ENCODE data around the gene CCDC74B.
"Not testable (repeated sequence)": the region's sequence is repeated elsewhere in the genome, so short reads cannot be mapped to it uniquely, and the experiment has no call there.

The CCDC74B gene

DNA sequence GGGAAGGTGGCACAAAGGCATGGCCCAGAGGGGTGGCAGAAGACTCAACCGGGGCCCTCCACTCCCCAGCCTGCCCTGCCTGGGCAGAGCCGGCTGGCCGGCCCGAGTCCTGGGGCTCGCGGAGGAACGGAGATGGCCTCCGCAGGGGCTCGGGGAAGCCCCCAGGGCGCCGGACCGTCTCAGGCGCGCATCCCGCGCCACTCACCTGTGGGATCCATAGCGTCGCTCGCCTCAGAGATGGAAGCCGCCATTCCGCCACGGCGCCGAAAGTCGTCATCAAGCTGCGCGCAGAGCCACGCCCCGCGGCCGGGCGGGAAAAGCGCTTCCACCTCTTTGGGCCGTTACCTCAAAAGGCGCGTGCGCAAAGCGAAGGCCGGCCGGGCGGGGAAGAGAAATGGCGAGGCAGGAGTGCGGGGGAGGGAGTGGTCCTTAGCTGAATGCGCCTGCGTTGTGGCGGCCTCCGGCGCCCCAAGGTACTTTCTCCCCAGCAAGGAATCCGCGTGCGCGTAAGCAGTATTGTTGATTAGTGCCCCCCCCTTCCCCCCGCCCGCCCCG is 36.5 kb upstream of the CCDC74B start, which contains the start of gene SMPD4:
Gene SMPD4 (minus strand): TSS at position 278 of the 555 bp plus-strand sequence. CDS start 5,010 bp downstream, outside the sequence.
- peak within 1 kb of the TSS; percentile 57 for H3K4me2 ChIP-seq (ENCODE audit: low read depth, low read length, poor library complexity, severe bottlenecking)
- peaks cover 70% of the 10 kb centered on the region for H3K79me2 ChIP-seq (ENCODE audit: insufficient read depth, low read length)
- H3K36me3 ChIP-seq (ENCODE audit: low read length) = no peaks in the 10 kb centered on the region
- H3K27me3 ChIP-seq (ENCODE audit: low read length) = no peaks in the 10 kb centered on the region
- H3K9me3 ChIP-seq (ENCODE audit: insufficient read depth, low read length) = no peaks in the 10 kb centered on the region
- H3K4me3 ChIP-seq (ENCODE audit: insufficient read depth, low read length, poor library complexity, severe bottlenecking) = peak within 1 kb of the TSS; percentile 75
- H3K9ac ChIP-seq (ENCODE audit: low read length) = peak within 1 kb of the TSS; percentile 85
- H3F3A ChIP-seq (ENCODE audit: insufficient read depth) = no peaks in the 10 kb centered on the region
- H2AFZ ChIP-seq (ENCODE audit: low read depth, low read length, severe bottlenecking) = peak within 1 kb of the TSS; percentile 74
- H3K27ac ChIP-seq (ENCODE audit: low read depth, low read length) = peak within 1 kb of the TSS; percentile 82
- no peak for TF ChIP-seq EZH2phosphoT487 (conservative IDR thresholded peaks at IDR 0.05; ENCODE audit: low read length)
- no peaks in the 10 kb centered on the region for H3K9me2 ChIP-seq (replicated peaks; ENCODE audit: insufficient read depth, low read length)
- H4K20me1 ChIP-seq (ENCODE audit: low read depth, low read length) = no peaks in the 10 kb centered on the region

DNA sequence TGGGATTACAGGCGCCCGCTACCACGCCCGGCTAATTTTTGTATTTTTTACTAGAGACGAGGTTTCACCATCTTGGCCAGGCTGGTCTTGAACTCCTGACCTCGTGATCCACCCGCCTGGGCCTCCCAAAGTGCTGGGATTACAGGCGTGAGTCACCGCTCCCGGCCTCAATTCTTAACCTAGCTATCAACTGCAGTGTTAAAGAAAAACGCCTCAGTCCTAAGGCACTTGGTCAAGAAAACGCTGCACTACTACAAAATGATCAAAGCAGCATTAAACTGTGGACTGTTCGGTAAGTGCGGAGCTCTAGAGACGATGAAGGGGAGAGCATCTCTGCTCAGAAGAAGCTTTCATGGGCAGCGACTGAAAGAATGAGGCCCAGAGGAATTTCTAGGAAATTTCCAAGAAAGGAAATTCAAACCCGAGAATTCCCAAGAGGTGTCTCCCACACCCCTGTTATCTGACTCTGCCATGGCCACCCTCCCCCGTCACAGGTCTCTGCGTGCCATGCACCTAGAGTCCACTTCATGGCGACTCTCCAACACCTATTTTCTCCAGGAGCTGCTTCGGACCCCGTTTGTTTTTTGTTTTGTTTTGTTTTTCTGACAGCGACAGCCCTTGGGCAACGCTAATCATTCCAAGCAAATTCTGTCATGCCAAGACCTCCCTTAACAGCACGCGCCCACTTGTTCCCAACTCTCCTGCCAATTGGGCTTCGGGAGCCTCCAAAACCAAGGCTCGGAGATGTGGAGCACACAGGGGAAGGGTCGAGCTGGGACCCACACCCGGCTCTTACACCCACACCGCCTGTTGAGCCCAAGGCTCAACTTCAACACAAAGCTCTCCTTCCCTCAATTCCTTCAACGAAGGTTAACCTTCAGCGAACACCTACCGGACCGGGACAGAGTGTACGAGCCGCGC is 35.8 kb upstream of the CCDC74B start:
- peaks cover 75% of the 10 kb centered on the region for H3K79me2 ChIP-seq (ENCODE audit: insufficient read depth, low read length)
- not testable (repeated sequence) for H3K27me3 ChIP-seq (ENCODE audit: low read length); H3K9me3 ChIP-seq (ENCODE audit: insufficient read depth, low read length); H3K36me3 ChIP-seq (ENCODE audit: low read length); H3K9me2 ChIP-seq (replicated peaks; ENCODE audit: insufficient read depth, low read length); H4K20me1 ChIP-seq (ENCODE audit: low read depth, low read length); H3F3A ChIP-seq (ENCODE audit: insufficient read depth); H3K27ac ChIP-seq (ENCODE audit: low read depth, low read length)
- peak overlapping the region; percentile 75 for H3K4me3 ChIP-seq (ENCODE audit: insufficient read depth, low read length, poor library complexity, severe bottlenecking)
- H3K9ac ChIP-seq (ENCODE audit: low read length) = peak overlapping the region; percentile 85
- H2AFZ ChIP-seq (ENCODE audit: low read depth, low read length, severe bottlenecking) = peak overlapping the region; percentile 43
- peak overlapping the region; percentile 55 for H3K4me2 ChIP-seq (ENCODE audit: low read depth, low read length, poor library complexity, severe bottlenecking)

DNA sequence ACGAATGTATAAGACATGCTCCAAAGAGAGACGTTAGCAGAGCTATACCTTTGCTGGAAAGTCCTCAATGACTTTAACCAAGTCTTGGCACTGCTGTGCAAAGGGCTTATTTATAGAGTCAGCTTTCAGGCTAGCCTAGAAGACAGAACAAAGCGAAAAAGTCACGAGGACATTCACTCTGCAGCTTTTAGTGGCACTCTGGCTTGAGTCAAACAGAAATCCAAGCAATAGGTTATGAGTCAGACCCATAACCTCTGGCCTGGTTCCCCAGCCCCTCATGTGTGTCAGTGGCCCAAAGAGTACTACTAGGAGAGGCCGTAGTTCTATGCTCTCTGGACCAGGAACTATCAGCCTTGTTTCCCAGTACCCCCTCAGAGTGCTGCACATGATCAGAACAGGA is 30.0 kb upstream of the CCDC74B start:
- H3K4me3 ChIP-seq (ENCODE audit: insufficient read depth, low read length, poor library complexity, severe bottlenecking); H3K4me2 ChIP-seq (ENCODE audit: low read depth, low read length, poor library complexity, severe bottlenecking); H3K36me3 ChIP-seq (ENCODE audit: low read length); H3K9me2 ChIP-seq (replicated peaks; ENCODE audit: insufficient read depth, low read length); H3K9ac ChIP-seq (ENCODE audit: low read length); H4K20me1 ChIP-seq (ENCODE audit: low read depth, low read length); H3F3A ChIP-seq (ENCODE audit: insufficient read depth); H3K27ac ChIP-seq (ENCODE audit: low read depth, low read length); H2AFZ ChIP-seq (ENCODE audit: low read depth, low read length, severe bottlenecking); H3K9me3 ChIP-seq (ENCODE audit: insufficient read depth, low read length); H3K27me3 ChIP-seq (ENCODE audit: low read length): not testable (repeated sequence)
- peaks cover 43% of the 10 kb centered on the region for H3K79me2 ChIP-seq (ENCODE audit: insufficient read depth, low read length)

DNA sequence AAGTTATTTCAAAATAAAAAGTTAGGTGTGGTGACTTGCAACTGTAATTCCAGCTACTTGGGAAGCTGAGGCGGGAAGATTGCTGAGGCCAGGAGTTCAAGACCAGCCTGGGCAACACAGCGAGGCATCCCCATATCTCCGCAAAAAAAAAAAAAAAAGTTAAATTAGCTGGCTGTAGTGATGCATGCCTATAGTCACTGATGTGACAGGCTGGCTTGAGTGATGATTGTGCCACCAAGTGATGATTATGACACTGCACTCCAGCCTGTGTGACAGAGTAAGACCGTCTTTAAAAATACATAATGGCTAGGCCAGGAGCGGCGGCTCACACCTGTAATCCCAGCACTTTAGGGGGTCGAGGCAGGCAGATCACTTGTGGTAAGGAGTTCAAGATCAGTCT is 25.0 kb upstream of the CCDC74B start:
- Histone ChIP-seq H3K9me2 (replicated peaks; ENCODE audit: insufficient read depth, low read length) (no peaks in the 10 kb centered on the region), H3K79me2 (ENCODE audit: insufficient read depth, low read length) (no peaks in the 10 kb centered on the region), H4K20me1 (ENCODE audit: low read depth, low read length) (no peaks in the 10 kb centered on the region), H3K27me3 (ENCODE audit: low read length) (no peaks in the 10 kb centered on the region), H3K36me3 (ENCODE audit: low read length) (peaks cover 3% of the 10 kb centered on the region; the same call in 1 of the 2 replicates), H3K4me3 (ENCODE audit: insufficient read depth, low read length, poor library complexity, severe bottlenecking) (no peak overlapping the region), H3K9ac (ENCODE audit: low read length) (no peak overlapping the region), H3K27ac (ENCODE audit: low read depth, low read length) (no peak overlapping the region), H3K9me3 (ENCODE audit: insufficient read depth, low read length) (no peaks in the 10 kb centered on the region), H3K4me2 (ENCODE audit: low read depth, low read length, poor library complexity, severe bottlenecking) (no peak overlapping the region), H2AFZ (ENCODE audit: low read depth, low read length, severe bottlenecking) (no peak overlapping the region), H3F3A (ENCODE audit: insufficient read depth) (no peaks in the 10 kb centered on the region)
- TF ChIP-seq, protein P1, sequence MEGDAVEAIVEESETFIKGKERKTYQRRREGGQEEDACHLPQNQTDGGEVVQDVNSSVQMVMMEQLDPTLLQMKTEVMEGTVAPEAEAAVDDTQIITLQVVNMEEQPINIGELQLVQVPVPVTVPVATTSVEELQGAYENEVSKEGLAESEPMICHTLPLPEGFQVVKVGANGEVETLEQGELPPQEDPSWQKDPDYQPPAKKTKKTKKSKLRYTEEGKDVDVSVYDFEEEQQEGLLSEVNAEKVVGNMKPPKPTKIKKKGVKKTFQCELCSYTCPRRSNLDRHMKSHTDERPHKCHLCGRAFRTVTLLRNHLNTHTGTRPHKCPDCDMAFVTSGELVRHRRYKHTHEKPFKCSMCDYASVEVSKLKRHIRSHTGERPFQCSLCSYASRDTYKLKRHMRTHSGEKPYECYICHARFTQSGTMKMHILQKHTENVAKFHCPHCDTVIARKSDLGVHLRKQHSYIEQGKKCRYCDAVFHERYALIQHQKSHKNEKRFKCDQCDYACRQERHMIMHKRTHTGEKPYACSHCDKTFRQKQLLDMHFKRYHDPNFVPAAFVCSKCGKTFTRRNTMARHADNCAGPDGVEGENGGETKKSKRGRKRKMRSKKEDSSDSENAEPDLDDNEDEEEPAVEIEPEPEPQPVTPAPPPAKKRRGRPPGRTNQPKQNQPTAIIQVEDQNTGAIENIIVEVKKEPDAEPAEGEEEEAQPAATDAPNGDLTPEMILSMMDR (IDR thresholded peaks at IDR 0.05; ENCODE audit: insufficient read depth, low read length, poor library complexity, severe bottlenecking) = no peak
- no peak for TF ChIP-seq EZH2phosphoT487 (conservative IDR thresholded peaks at IDR 0.05; ENCODE audit: low read length)

DNA sequence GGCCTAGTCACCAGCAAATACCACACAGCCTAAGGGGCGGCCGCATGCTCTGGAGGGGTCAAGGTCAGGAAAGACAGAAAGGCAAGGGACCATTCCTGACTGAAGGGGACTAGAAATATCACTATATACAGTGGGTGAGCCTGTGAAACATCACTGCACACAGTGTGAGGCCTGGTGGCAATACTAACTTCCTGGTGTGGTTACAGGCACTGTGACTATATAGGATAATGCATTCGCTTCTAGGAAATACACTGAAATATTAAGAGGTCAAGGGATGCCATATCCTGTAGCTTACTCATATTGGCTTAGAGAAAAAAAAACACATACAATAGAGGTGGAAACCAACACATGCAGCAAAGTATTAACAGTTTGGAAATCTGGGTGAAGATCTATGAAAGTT is 24.3 kb upstream of the CCDC74B start:
- not testable (repeated sequence) for H4K20me1 ChIP-seq (ENCODE audit: low read depth, low read length); H3K36me3 ChIP-seq (ENCODE audit: low read length); H3K27ac ChIP-seq (ENCODE audit: low read depth, low read length); H3K9me2 ChIP-seq (replicated peaks; ENCODE audit: insufficient read depth, low read length); H3K4me3 ChIP-seq (ENCODE audit: insufficient read depth, low read length, poor library complexity, severe bottlenecking); H3K9me3 ChIP-seq (ENCODE audit: insufficient read depth, low read length); H2AFZ ChIP-seq (ENCODE audit: low read depth, low read length, severe bottlenecking); H3K27me3 ChIP-seq (ENCODE audit: low read length); H3K9ac ChIP-seq (ENCODE audit: low read length); H3K79me2 ChIP-seq (ENCODE audit: insufficient read depth, low read length); H3F3A ChIP-seq (ENCODE audit: insufficient read depth); H3K4me2 ChIP-seq (ENCODE audit: low read depth, low read length, poor library complexity, severe bottlenecking)

DNA sequence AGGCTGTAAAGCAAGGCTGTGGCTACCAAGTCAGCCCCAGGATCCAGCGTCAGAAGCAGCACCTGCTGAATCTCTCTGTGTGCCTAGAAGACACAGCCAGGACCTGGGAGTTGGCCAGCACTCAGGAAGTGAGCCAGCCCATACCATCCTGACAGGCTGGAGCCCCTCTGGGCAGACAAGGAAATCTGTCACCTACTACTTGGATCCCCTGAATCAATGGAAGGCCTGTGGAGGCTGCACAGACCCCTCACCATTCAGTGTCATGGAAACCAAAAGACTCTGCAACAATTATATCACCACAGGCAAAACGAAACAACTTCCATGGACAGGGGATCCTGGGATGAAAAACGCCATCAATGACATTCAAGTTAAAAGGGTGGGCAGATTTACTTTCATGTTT is 21.7 kb upstream of the CCDC74B start:
- not testable (repeated sequence) for H3K36me3 ChIP-seq (ENCODE audit: low read length); H4K20me1 ChIP-seq (ENCODE audit: low read depth, low read length); H3K9me3 ChIP-seq (ENCODE audit: insufficient read depth, low read length); H3K4me3 ChIP-seq (ENCODE audit: insufficient read depth, low read length, poor library complexity, severe bottlenecking); H3K9ac ChIP-seq (ENCODE audit: low read length); H3K27ac ChIP-seq (ENCODE audit: low read depth, low read length); H3K27me3 ChIP-seq (ENCODE audit: low read length); H3F3A ChIP-seq (ENCODE audit: insufficient read depth); H2AFZ ChIP-seq (ENCODE audit: low read depth, low read length, severe bottlenecking); H3K4me2 ChIP-seq (ENCODE audit: low read depth, low read length, poor library complexity, severe bottlenecking); H3K79me2 ChIP-seq (ENCODE audit: insufficient read depth, low read length); H3K9me2 ChIP-seq (replicated peaks; ENCODE audit: insufficient read depth, low read length)
